Measurements from ENCODE around the gene MAGI2. TPM values are rescaled to one million over a fixed set of nuclear protein-coding genes. Genes with fewer than 3 reads are reported as not detected.

Gene MAGI2
- total and polyA plus RNA-seq, 4 donors = 0.37 to 4.1 (median 1.4) TPM

DNA sequence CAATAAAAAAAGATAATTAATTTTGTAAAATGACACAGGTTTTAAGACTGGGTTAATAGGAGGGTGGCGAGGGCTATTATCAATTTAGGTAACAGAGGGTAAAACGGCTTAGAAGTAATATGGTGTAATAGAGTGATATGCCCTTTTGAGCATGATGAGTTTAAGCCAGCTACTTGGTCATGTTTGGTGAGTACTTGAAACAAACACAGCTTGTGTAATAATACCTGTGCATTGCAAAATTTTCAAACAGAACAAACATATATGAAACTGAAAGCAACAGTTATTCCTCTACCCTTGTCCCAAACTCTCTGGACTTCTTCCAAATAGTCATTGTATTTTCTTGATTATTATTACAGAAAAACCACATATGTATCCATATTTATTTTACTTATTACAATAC lies 241.7 kb downstream of the MAGI2 start:
- no peak overlapping the region for H3K4me3 ChIP-seq (ENCODE audit: low read depth in 1 of 3, low read length in 3 of 3)
- H3K27ac ChIP-seq (ENCODE audit: low read depth in 1 of 2, low read length in 2 of 2) = peak overlapping the region; percentile 3 to 38
- H3K27me3 ChIP-seq (ENCODE audit: control insufficient read depth in 4 of 4, insufficient read depth in 4 of 4, low read length in 3 of 4) = no peaks in the 10 kb centered on the region
- H3K36me3 ChIP-seq (ENCODE audit: control insufficient read depth in 4 of 4, insufficient read depth in 3 of 4, low read depth in 1 of 4, low read length in 3 of 4) = no peaks in the 10 kb centered on the region
- TF ChIP-seq FOXA1 (IDR thresholded peaks at IDR 0.05) = peak; percentile 33
- no peak for TF ChIP-seq GABPA (IDR thresholded peaks at IDR 0.05 in 1 of 2, conservative IDR thresholded peaks at IDR 0.05 in 1 of 2)
- peak in 1 of 2 donors; percentile 15 for TF ChIP-seq RAD21 (IDR thresholded peaks at IDR 0.05)
- TF ChIP-seq ATF3 (IDR thresholded peaks at IDR 0.05) = no peak
- peak; percentile 44 for TF ChIP-seq HNF4G (IDR thresholded peaks at IDR 0.05)
- TF ChIP-seq NR2F2 (IDR thresholded peaks at IDR 0.05) = no peak
- TF ChIP-seq, protein P1, sequence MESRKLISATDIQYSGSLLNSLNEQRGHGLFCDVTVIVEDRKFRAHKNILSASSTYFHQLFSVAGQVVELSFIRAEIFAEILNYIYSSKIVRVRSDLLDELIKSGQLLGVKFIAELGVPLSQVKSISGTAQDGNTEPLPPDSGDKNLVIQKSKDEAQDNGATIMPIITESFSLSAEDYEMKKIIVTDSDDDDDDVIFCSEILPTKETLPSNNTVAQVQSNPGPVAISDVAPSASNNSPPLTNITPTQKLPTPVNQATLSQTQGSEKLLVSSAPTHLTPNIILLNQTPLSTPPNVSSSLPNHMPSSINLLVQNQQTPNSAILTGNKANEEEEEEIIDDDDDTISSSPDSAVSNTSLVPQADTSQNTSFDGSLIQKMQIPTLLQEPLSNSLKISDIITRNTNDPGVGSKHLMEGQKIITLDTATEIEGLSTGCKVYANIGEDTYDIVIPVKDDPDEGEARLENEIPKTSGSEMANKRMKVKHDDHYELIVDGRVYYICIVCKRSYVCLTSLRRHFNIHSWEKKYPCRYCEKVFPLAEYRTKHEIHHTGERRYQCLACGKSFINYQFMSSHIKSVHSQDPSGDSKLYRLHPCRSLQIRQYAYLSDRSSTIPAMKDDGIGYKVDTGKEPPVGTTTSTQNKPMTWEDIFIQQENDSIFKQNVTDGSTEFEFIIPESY (IDR thresholded peaks at IDR 0.05) = peak; percentile 46
- TF ChIP-seq, protein P2, sequence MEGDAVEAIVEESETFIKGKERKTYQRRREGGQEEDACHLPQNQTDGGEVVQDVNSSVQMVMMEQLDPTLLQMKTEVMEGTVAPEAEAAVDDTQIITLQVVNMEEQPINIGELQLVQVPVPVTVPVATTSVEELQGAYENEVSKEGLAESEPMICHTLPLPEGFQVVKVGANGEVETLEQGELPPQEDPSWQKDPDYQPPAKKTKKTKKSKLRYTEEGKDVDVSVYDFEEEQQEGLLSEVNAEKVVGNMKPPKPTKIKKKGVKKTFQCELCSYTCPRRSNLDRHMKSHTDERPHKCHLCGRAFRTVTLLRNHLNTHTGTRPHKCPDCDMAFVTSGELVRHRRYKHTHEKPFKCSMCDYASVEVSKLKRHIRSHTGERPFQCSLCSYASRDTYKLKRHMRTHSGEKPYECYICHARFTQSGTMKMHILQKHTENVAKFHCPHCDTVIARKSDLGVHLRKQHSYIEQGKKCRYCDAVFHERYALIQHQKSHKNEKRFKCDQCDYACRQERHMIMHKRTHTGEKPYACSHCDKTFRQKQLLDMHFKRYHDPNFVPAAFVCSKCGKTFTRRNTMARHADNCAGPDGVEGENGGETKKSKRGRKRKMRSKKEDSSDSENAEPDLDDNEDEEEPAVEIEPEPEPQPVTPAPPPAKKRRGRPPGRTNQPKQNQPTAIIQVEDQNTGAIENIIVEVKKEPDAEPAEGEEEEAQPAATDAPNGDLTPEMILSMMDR (IDR thresholded peaks at IDR 0.05; ENCODE audit: low read depth, low read length, missing input control) = no peak
- TF ChIP-seq EGR1 (IDR thresholded peaks at IDR 0.05; ENCODE audit: low read depth in 2 of 2) = no peak
- TF ChIP-seq RXRA (IDR thresholded peaks at IDR 0.05) = peak; percentile 54 to 68
- TF ChIP-seq HNF4A (conservative IDR thresholded peaks at IDR 0.05) = peak; percentile 81 to 84
- no peak for TF ChIP-seq REST (IDR thresholded peaks at IDR 0.05)
- TF ChIP-seq SP1 (IDR thresholded peaks at IDR 0.05) = peak; percentile 68
- TF ChIP-seq JUND (IDR thresholded peaks at IDR 0.05) = peak; percentile 73 to 74
- TF ChIP-seq YY1 (IDR thresholded peaks at IDR 0.05) = peak; percentile 70
- peak; percentile 19 for TF ChIP-seq FOXA2 (IDR thresholded peaks at IDR 0.05)
- TF ChIP-seq, protein P3, sequence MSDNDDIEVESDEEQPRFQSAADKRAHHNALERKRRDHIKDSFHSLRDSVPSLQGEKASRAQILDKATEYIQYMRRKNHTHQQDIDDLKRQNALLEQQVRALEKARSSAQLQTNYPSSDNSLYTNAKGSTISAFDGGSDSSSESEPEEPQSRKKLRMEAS (IDR thresholded peaks at IDR 0.05) = peak; percentile 42
- TF ChIP-seq TAF1 (conservative IDR thresholded peaks at IDR 0.05) = no peak
- peaks cover 2 to 9% (median 5%) of the 10 kb centered on the region in 4 donors for H3K4me1 ChIP-seq (ENCODE audit: control insufficient read depth in 4 of 4, insufficient read depth in 4 of 4, low read length in 3 of 4)
- H3K9ac ChIP-seq (ENCODE audit: low read depth in 1 of 2, low read length in 2 of 2) = no peak overlapping the region
- DNase-seq (ENCODE audit: low spot score) = no peak
- 37% methylated on average over 2 of the region's 2 CpGs for WGBS
- no peaks in the 10 kb centered on the region for H3K9me3 ChIP-seq (ENCODE audit: control insufficient read depth in 4 of 4, low read length in 3 of 4)

All from liver (tissue), 9 donors.